Kidney glomerular epithelial cell (primary cell): ENCODE data around the gene ZMIZ1.

ENCODE experiments used
- DNase-seq: peaks from one replicate; lab custom pipeline; 2025; lab: John Stamatoyannopoulos, UW

The ZMIZ1 gene

GRCh38 chr10:79289801-79290200 lies 221.0 kb downstream of the ZMIZ1 start:
- DNase-seq: no peak

- DNase-seq: no peak
Measured at GRCh38 chr10:79292026-79292766, 223.4 kb downstream of the ZMIZ1 start.

- DNase-seq: no peak
Measured at GRCh38 chr10:79292891-79293746, 224.4 kb downstream of the ZMIZ1 start.

GRCh38 chr10:79293841-79294581 lies 225.2 kb downstream of the ZMIZ1 start:
- DNase-seq: no peak

GRCh38 chr10:79295563-79295962 lies 226.8 kb downstream of the ZMIZ1 start:
- DNase-seq: no peak

- DNase-seq: no peak
Measured at GRCh38 chr10:79296431-79296830, 227.7 kb downstream of the ZMIZ1 start.

GRCh38 chr10:79298403-79299244 lies 229.9 kb downstream of the ZMIZ1 start:
- peak; percentile 23 for DNase-seq

GRCh38 chr10:79299397-79300241 lies 230.9 kb downstream of the ZMIZ1 start:
- no peak for DNase-seq

- DNase-seq: no peak
Measured at GRCh38 chr10:79300711-79301110, 231.9 kb downstream of the ZMIZ1 start.

GRCh38 chr10:79301754-79302530 lies 233.2 kb downstream of the ZMIZ1 start:
- DNase-seq: no peak

- no peak for DNase-seq
Measured at GRCh38 chr10:79303631-79304478, 235.1 kb downstream of the ZMIZ1 start.

GRCh38 chr10:79304479-79305087 lies 235.8 kb downstream of the ZMIZ1 start:
- no peak for DNase-seq

- no peak for DNase-seq
Measured at GRCh38 chr10:79305515-79305914, 236.7 kb downstream of the ZMIZ1 start.

- no peak for DNase-seq
Measured at GRCh38 chr10:79305988-79306387, 237.2 kb downstream of the ZMIZ1 start.

- DNase-seq: no peak
Measured at GRCh38 chr10:79306644-79307220, 238.0 kb downstream of the ZMIZ1 start.

- no peak for DNase-seq
Measured at GRCh38 chr10:79308016-79308415, 239.2 kb downstream of the ZMIZ1 start.

- DNase-seq: no peak
Measured at GRCh38 chr10:79308969-79309665, 240.4 kb downstream of the ZMIZ1 start.
